Right ventricle myocardium superior (tissue), 1 donor: Measurements from ENCODE around the gene EDIL3. TPM values are rescaled to one million over a fixed set of nuclear protein-coding genes. Genes with fewer than 3 reads are reported as not detected.
"Not testable (repeated sequence)": the region's sequence is repeated elsewhere in the genome, so short reads cannot be mapped to it uniquely, and the experiment has no call there.

Source experiments
- ATAC-seq: fragments of 200-7000 bp; cut with Tn5 transposase; one replicate; pipeline ENCODE4 v1.9.1; 2020; ENCODE audit warnings: mild to moderate bottlenecking; ENCODE audit not compliant: poor library complexity
- DNase-seq: peaks from one replicate; pipeline ENCODE4 v3.0.0-alpha.2; 2020
- intact Hi-C: fragments of 100-400 bp; cut with DNase I; formaldehyde crosslinking; loops from one replicate; pipeline ENCODE4 v1.11.2; 2022
- total RNA-seq: library from RNA; stranded (reverse); fragmentation: NEBNext Ultra II Directional; extraction: Animal tissue kit (Norgen Biotek cat#: 25700); gene quantifications from one replicate; pipeline ENCODE4 v1.2.1, GENCODE V29; 2021
- donor health status: DM: no; HTN: yes; CAD: no; lungs with severe emphysema.

The EDIL3 gene
- total RNA-seq, 1 donor from 2014 or later = 1.7 TPM

GRCh38 chr5:84229045-84229444, 155.6 kb downstream of the EDIL3 start:
- DNase-seq (no peak), ATAC-seq (no peak)
- intact Hi-C loops = no loop called here

- intact Hi-C loops = no loop called here
- no peak for DNase-seq
- ATAC-seq = no peak
These were observed 156.4 kb downstream of the EDIL3 start for GRCh38 chr5:84228266-84228665.

- intact Hi-C loops = no loop called here
- ATAC-seq (no peak), DNase-seq (no peak)
These were observed 157.4 kb downstream of the EDIL3 start for GRCh38 chr5:84227236-84227635.

- ATAC-seq = no peak
- no peak for DNase-seq
- intact Hi-C loops = no loop called here
These were observed 166.1 kb downstream of the EDIL3 start for GRCh38 chr5:84218546-84218945.

- DNase-seq (no peak), ATAC-seq (no peak)
- intact Hi-C loops = no loop called here
These were observed 169.2 kb downstream of the EDIL3 start for GRCh38 chr5:84215521-84215920.

GRCh38 chr5:84213861-84214260, 170.8 kb downstream of the EDIL3 start:
- intact Hi-C loops = no loop called here
- DNase-seq = no peak
- no peak for ATAC-seq

- ATAC-seq (no peak), DNase-seq (no peak)
- intact Hi-C loops = no loop called here
These were observed 171.5 kb downstream of the EDIL3 start for GRCh38 chr5:84213212-84213611.

GRCh38 chr5:84204772-84205171, 179.9 kb downstream of the EDIL3 start:
- DNase-seq = no peak
- intact Hi-C loops = no loop called here
- no peak for ATAC-seq

- DNase-seq = no peak
- intact Hi-C loops = no loop called here
- ATAC-seq = no peak
These were observed 182.5 kb downstream of the EDIL3 start for GRCh38 chr5:84202136-84202535.

- DNase-seq = no peak
- no peak for ATAC-seq
- intact Hi-C loops = no loop called here
These were observed 187.1 kb downstream of the EDIL3 start for GRCh38 chr5:84197538-84197937.

- DNase-seq (no peak), ATAC-seq (no peak)
- intact Hi-C loops = no loop called here
These were observed 193.4 kb downstream of the EDIL3 start for GRCh38 chr5:84191281-84191680.

- intact Hi-C loops = no loop called here
- ATAC-seq = no peak
- no peak for DNase-seq
These were observed 199.8 kb downstream of the EDIL3 start for GRCh38 chr5:84184857-84185256.

GRCh38 chr5:84181093-84181492, 203.6 kb downstream of the EDIL3 start:
- no peak for ATAC-seq
- intact Hi-C loops = no loop called here

GRCh38 chr5:84168841-84169240, 215.8 kb downstream of the EDIL3 start:
- DNase-seq (no peak), ATAC-seq (no peak)
- intact Hi-C loops = no loop called here

More at GRCh38 chr5:84181093-84181492, 203.6 kb downstream of the EDIL3 start:
- no peak for DNase-seq

- no peak for ATAC-seq
- DNase-seq = no peak
- intact Hi-C loops = no loop called here
These were observed 221.0 kb downstream of the EDIL3 start for GRCh38 chr5:84163671-84164070.

- intact Hi-C loops = no loop called here
These were observed 222.0 kb downstream of the EDIL3 start for GRCh38 chr5:84162695-84163094.

GRCh38 chr5:84160650-84161049, 224.0 kb downstream of the EDIL3 start:
- DNase-seq, ATAC-seq, intact Hi-C loops: not testable (repeated sequence)

More at GRCh38 chr5:84162695-84163094, 222.0 kb downstream of the EDIL3 start:
- DNase-seq = no peak
- no peak for ATAC-seq

- ATAC-seq = no peak
- intact Hi-C loops = no loop called here
- DNase-seq = no peak
These were observed 235.6 kb downstream of the EDIL3 start for GRCh38 chr5:84149094-84149493.

- DNase-seq (no peak), ATAC-seq (no peak)
- intact Hi-C loops = no loop called here
These were observed 236.0 kb downstream of the EDIL3 start for GRCh38 chr5:84148651-84149050.

- DNase-seq (no peak), ATAC-seq (no peak)
- intact Hi-C loops = no loop called here
These were observed 247.1 kb downstream of the EDIL3 start for GRCh38 chr5:84137541-84137940.

GRCh38 chr5:84131372-84131771, 253.3 kb downstream of the EDIL3 start:
- intact Hi-C loops = no loop called here
- DNase-seq (no peak), ATAC-seq (no peak)
